ENCODE data around the gene KLHL29. TPM values are rescaled to one million over a fixed set of nuclear protein-coding genes. Genes with fewer than 3 reads are reported as not detected.

The KLHL29 gene
- total and polyA plus RNA-seq, 9 donors: 3.0 to 6.6 (median 3.9) TPM

- H3K27me3 ChIP-seq: no peaks in the 10 kb centered on the region
- DNase-seq: no peak
- H3K4me3 ChIP-seq: no peak overlapping the region
- 82 to 92% (median 83%) methylated on average over 7 of the region's 7 CpGs for WGBS, 3 donors
- intact Hi-C loops (cut with DNase I): no loop called here
- no peaks in the 10 kb centered on the region for H3K36me3 ChIP-seq
- no peaks in the 10 kb centered on the region for H3K9me3 ChIP-seq
- H3K4me1 ChIP-seq (ENCODE audit: insufficient read depth): peaks cover 11% of the 10 kb centered on the region
- TF ChIP-seq EP300 (IDR thresholded peaks at IDR 0.05) (no peak), CTCF (IDR thresholded peaks at IDR 0.05) (no peak), POLR2A (IDR thresholded peaks at IDR 0.05) (no peak)
- H3K27ac ChIP-seq: no peak overlapping the region
These were observed 118.7 kb downstream of the KLHL29 start for GRCh38 chr2:23503682-23504081.

- no peak for DNase-seq
- H3K27me3 ChIP-seq: no peaks in the 10 kb centered on the region
- no peak for TF ChIP-seq CTCF (IDR thresholded peaks at IDR 0.05)
- no peak for TF ChIP-seq EP300 (IDR thresholded peaks at IDR 0.05)
- TF ChIP-seq POLR2A (IDR thresholded peaks at IDR 0.05): no peak
- H3K4me1 ChIP-seq (ENCODE audit: insufficient read depth): peaks cover 8% of the 10 kb centered on the region
- no peak overlapping the region for H3K4me3 ChIP-seq
- H3K27ac ChIP-seq: no peak overlapping the region
- H3K9me3 ChIP-seq: no peaks in the 10 kb centered on the region
- H3K36me3 ChIP-seq: no peaks in the 10 kb centered on the region
- WGBS, 3 donors: 95 to 97% (median 96%) methylated on average over 8 of the region's 8 CpGs
- intact Hi-C loops (cut with DNase I): no loop called here
These were observed 119.6 kb downstream of the KLHL29 start for GRCh38 chr2:23504591-23504990.

- WGBS, 3 donors: 93 to 98% (median 96%) methylated on average over 9 of the region's 9 CpGs
- intact Hi-C loops (cut with DNase I): no loop called here
- Histone ChIP-seq H3K4me3 (no peak overlapping the region), H3K4me1 (ENCODE audit: insufficient read depth) (peaks cover 4% of the 10 kb centered on the region), H3K27ac (no peak overlapping the region), H3K27me3 (no peaks in the 10 kb centered on the region), H3K9me3 (no peaks in the 10 kb centered on the region), H3K36me3 (no peaks in the 10 kb centered on the region)
- DNase-seq: no peak
- TF ChIP-seq EP300 (IDR thresholded peaks at IDR 0.05) (no peak), CTCF (IDR thresholded peaks at IDR 0.05) (no peak), POLR2A (IDR thresholded peaks at IDR 0.05) (no peak)
These were observed 120.4 kb downstream of the KLHL29 start for GRCh38 chr2:23505218-23505983.

- H3K36me3 ChIP-seq: no peaks in the 10 kb centered on the region
- peaks cover 4% of the 10 kb centered on the region for H3K4me1 ChIP-seq (ENCODE audit: insufficient read depth)
- no peaks in the 10 kb centered on the region for H3K27me3 ChIP-seq
- H3K9me3 ChIP-seq: no peaks in the 10 kb centered on the region
- 82 to 86% (median 85%) methylated on average over 10 of the region's 10 CpGs for WGBS, 3 donors
- DNase-seq: no peak
- intact Hi-C loops (cut with DNase I): no loop called here
- no peak overlapping the region for H3K27ac ChIP-seq
- no peak overlapping the region for H3K4me3 ChIP-seq
- TF ChIP-seq POLR2A (IDR thresholded peaks at IDR 0.05): no peak
- no peak for TF ChIP-seq EP300 (IDR thresholded peaks at IDR 0.05)
- no peak for TF ChIP-seq CTCF (IDR thresholded peaks at IDR 0.05)
These were observed 121.0 kb downstream of the KLHL29 start for GRCh38 chr2:23505984-23506380.

Data from ovary (tissue), 9 donors.